A549 (cell line): ENCODE measurements around the gene ETV3L. TPM values are rescaled to one million over a fixed set of nuclear protein-coding genes. Genes with fewer than 3 reads are reported as not detected.

Experiments
- ATAC-seq, 2 experiments: fragments of 200-7000 bp in 1 of 2; fragments of >200 bp in 1 of 2; cut with Nextera tagmentation in 1 of 2; cut with Tn5 transposase in 1 of 2; 3 replicates each; pipeline versions ENCODE4 v1.8.0 to v1.9.1; 2018 to 2020; ENCODE audit warnings: mild to moderate bottlenecking in 1 of 2, moderate library complexity in 1 of 2
- CTCF ChIA-PET: fragments of 300-600 bp; sonication (Branson Sonifier 250); formaldehyde crosslinking; extraction: SDS; loops from one replicate; lab custom pipeline; 2021; ENCODE audit warnings: antibody characterized with exemption, inconsistent platforms; lab: Yijun Ruan, JAX
- POLR2A ChIA-PET: fragments of 350-600 bp; formaldehyde crosslinking; extraction: SDS; loops from one replicate; lab custom pipeline; 2021; ENCODE audit warnings: antibody characterized with exemption, inconsistent platforms; lab: Yijun Ruan, JAX
- DNase-seq, 2 experiments: peaks; one replicate each; pipeline versions ENCODE4 v3.0.0 to v3.0.0-alpha.2; 2011 to 2016; ENCODE audit warnings: low read depth in 1 of 2, low spot score in 1 of 2
- FAIRE-seq: peaks from 2 replicates; lab custom pipeline; 2011; peaks lifted over from hg19 to GRCh38; lab: Jason Lieb, UNC
- H3K27ac ChIP-seq, 2 experiments: fragments of >200 bp; sonication (Bioruptor Twin); formaldehyde crosslinking; 3 replicates each; pipeline ENCODE4 v1.5.1; 2016 to 2017
- H3K4me1 ChIP-seq: fragments of >200 bp; sonication (Bioruptor Twin); formaldehyde crosslinking; 3 replicates; pipeline ENCODE4 v1.6.1; 2016
- H3K4me2 ChIP-seq: fragments of >200 bp; sonication (Bioruptor Twin); formaldehyde crosslinking; 3 replicates; pipeline ENCODE4 v1.6.1; 2016
- H3K4me3 ChIP-seq: fragments of >200 bp; sonication (Bioruptor Twin); formaldehyde crosslinking; 3 replicates; pipeline ENCODE4 v1.5.1; 2016
- H3K9me3 ChIP-seq: fragments of >200 bp; sonication (Bioruptor Twin); formaldehyde crosslinking; 3 replicates; pipeline ENCODE4 v1.6.1; 2016
- BHLHE40 ChIP-seq: IDR thresholded peaks from 2 replicates; pipeline ENCODE4 v1.6.1; 2012; ENCODE audit warnings: low read depth, low read length, inconsistent platforms
- EP300 ChIP-seq, 2 experiments: fragments of >200 bp; sonication (Bioruptor Twin); formaldehyde crosslinking; IDR thresholded peaks; 2 replicates in 1 of 2; 3 replicates in 1 of 2; pipeline ENCODE4 v1.6.1; 2016 to 2017
- FOSB ChIP-seq: fragments of 250-450 bp; sonication (Bioruptor Pico); IDR thresholded peaks from 2 replicates; pipeline ENCODE4 v1.5.0; 2020; ENCODE audit warnings: mild to moderate bottlenecking, moderate library complexity
- FOSL2 ChIP-seq, 2 experiments: fragments of 450-650 bp in 1 of 2; fragments of >200 bp in 1 of 2; sonication (Bioruptor Twin) in 1 of 2; formaldehyde crosslinking; IDR thresholded peaks; 2 replicates each; pipeline versions ENCODE4 v1.5.0 to v1.6.1; 2016 to 2020; ENCODE audit warnings: mild to moderate bottlenecking in 1 of 2, moderate library complexity in 1 of 2
- HOXA7 ChIP-seq: fragments of 250-450 bp; sonication (Bioruptor Pico); IDR thresholded peaks from 2 replicates; pipeline ENCODE4 v1.5.0; 2020; ENCODE audit warnings: mild to moderate bottlenecking, moderate library complexity
- HOXB5 ChIP-seq: fragments of 250-450 bp; sonication (Bioruptor Pico); IDR thresholded peaks from 2 replicates; pipeline ENCODE4 v1.5.0; 2020; ENCODE audit warnings: mild to moderate bottlenecking, moderate library complexity
- KDM5A ChIP-seq: fragments of 200-600 bp; sonication (generic); IDR thresholded peaks from 2 replicates; pipeline ENCODE4 v1.6.1; 2016; ENCODE audit warnings: antibody characterized with exemption, mild to moderate bottlenecking
- MAFK ChIP-seq: fragments of 450-650 bp; IDR thresholded peaks from 2 replicates; pipeline ENCODE4 v1.6.1; 2014; ENCODE audit not compliant: partially characterized antibody
- PBX3 ChIP-seq: IDR thresholded peaks from 2 replicates; pipeline ENCODE4 v1.6.1; 2012
- PHF8 ChIP-seq: fragments of 200-600 bp; sonication (generic); IDR thresholded peaks from 2 replicates; pipeline ENCODE4 v1.6.1; 2016; ENCODE audit warnings: low read depth, mild to moderate bottlenecking, antibody characterized with exemption, moderate library complexity, borderline replicate concordance
- RCOR1 ChIP-seq: fragments of 150-350 bp; IDR thresholded peaks from 2 replicates; pipeline ENCODE4 v1.6.1; 2014; ENCODE audit warnings: antibody characterized with exemption, low read length, low read depth
- SMC3 ChIP-seq: fragments of >200 bp; sonication (Bioruptor Twin); formaldehyde crosslinking; IDR thresholded peaks from 3 replicates; pipeline ENCODE4 v1.6.1; 2018; ENCODE audit warnings: inconsistent platforms
- TFCP2L1 ChIP-seq: fragments of 250-450 bp; sonication (Bioruptor Pico); IDR thresholded peaks from 2 replicates; pipeline ENCODE4 v1.5.0; 2021; ENCODE audit warnings: mild to moderate bottlenecking
- ZNF302 ChIP-seq: fragments of 250-450 bp; sonication (Bioruptor Pico); IDR thresholded peaks from 2 replicates; pipeline ENCODE4 v1.9.0; 2021; ENCODE audit warnings: inconsistent platforms, mild to moderate bottlenecking, moderate library complexity
- WGBS: methylation state at CpG from one replicate; pipeline ENCODE4 v1.1.6; 2017; ENCODE audit errors: missing lambda C conversion rate; 5-methylcytosine and 5-hydroxymethylcytosine counted together
- polyA plus RNA-seq, 4 experiments: library from polyadenylated mRNA; depleted of rRNA in 3 of 4; stranded (reverse); fragments of >200 nt; fragmentation: RNase III in 1 of 4; extraction: RNeasy Plus Mini Kit Qiagen cat#74134 plus additional on column Dnase treatment in 1 of 4; gene quantifications; 2 replicates in 3 of 4; 3 replicates in 1 of 4; pipeline ENCODE4 v1.2.3, GENCODE V29; 2011 to 2017
- TF ChIP-seq, protein P1 (sequence below): fragments of 200-600 bp; sonication (generic); IDR thresholded peaks from 2 replicates; pipeline ENCODE4 v1.6.1; 2016; ENCODE audit warnings: antibody characterized with exemption, mild to moderate bottlenecking, moderate library complexity
- TF ChIP-seq, protein P2 (sequence below): IDR thresholded peaks from 2 replicates; pipeline ENCODE4 v1.6.1; 2012
- TF ChIP-seq, protein P3 (sequence below): fragments of 250-450 bp; sonication (Bioruptor Pico); IDR thresholded peaks from 2 replicates; pipeline ENCODE4 v1.5.0; 2020; ENCODE audit warnings: low read depth, mild to moderate bottlenecking, moderate library complexity

ETV3L gene
- polyA plus RNA-seq, 2 of the 4 experiments (the other 2 are of a cell fraction), result not detected

GRCh38 chr1:157133426-157133825, 33.8 kb upstream of the ETV3L start:
- no peak for DNase-seq
- ChIA-PET POLR2A (interaction anchor here (0.6 kb wide), 1 partner anchor 12 kb away, joined by 3 read pairs; no protein-coding TSS in a partner anchor), CTCF (interaction anchor here (0.6 to 5.8 kb wide), 3 partner anchors 23 to 141 kb away, joined by 3 to 43 read pairs (median 9); no protein-coding TSS in a partner anchor)
- no peak for FAIRE-seq
- no peak overlapping the region for H3K4me2 ChIP-seq
- WGBS, result 74% methylated on average over 2 of the region's 2 CpGs
- no peaks in the 10 kb centered on the region for H3K9me3 ChIP-seq
- ATAC-seq, result no peak
- peaks cover 14% of the 10 kb centered on the region for H3K4me1 ChIP-seq
- TF ChIP-seq RCOR1 (no peak), HOXA7 (no peak), SMC3 (no peak), PBX3 (no peak), HOXB5 (no peak)
- TF ChIP-seq, protein P1, sequence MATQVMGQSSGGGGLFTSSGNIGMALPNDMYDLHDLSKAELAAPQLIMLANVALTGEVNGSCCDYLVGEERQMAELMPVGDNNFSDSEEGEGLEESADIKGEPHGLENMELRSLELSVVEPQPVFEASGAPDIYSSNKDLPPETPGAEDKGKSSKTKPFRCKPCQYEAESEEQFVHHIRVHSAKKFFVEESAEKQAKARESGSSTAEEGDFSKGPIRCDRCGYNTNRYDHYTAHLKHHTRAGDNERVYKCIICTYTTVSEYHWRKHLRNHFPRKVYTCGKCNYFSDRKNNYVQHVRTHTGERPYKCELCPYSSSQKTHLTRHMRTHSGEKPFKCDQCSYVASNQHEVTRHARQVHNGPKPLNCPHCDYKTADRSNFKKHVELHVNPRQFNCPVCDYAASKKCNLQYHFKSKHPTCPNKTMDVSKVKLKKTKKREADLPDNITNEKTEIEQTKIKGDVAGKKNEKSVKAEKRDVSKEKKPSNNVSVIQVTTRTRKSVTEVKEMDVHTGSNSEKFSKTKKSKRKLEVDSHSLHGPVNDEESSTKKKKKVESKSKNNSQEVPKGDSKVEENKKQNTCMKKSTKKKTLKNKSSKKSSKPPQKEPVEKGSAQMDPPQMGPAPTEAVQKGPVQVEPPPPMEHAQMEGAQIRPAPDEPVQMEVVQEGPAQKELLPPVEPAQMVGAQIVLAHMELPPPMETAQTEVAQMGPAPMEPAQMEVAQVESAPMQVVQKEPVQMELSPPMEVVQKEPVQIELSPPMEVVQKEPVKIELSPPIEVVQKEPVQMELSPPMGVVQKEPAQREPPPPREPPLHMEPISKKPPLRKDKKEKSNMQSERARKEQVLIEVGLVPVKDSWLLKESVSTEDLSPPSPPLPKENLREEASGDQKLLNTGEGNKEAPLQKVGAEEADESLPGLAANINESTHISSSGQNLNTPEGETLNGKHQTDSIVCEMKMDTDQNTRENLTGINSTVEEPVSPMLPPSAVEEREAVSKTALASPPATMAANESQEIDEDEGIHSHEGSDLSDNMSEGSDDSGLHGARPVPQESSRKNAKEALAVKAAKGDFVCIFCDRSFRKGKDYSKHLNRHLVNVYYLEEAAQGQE, result no peak
- TF ChIP-seq, all 56 proteins: peak for 0
- Histone ChIP-seq H3K27ac (no peak overlapping the region), H3K4me3 (no peak overlapping the region)

DNA sequence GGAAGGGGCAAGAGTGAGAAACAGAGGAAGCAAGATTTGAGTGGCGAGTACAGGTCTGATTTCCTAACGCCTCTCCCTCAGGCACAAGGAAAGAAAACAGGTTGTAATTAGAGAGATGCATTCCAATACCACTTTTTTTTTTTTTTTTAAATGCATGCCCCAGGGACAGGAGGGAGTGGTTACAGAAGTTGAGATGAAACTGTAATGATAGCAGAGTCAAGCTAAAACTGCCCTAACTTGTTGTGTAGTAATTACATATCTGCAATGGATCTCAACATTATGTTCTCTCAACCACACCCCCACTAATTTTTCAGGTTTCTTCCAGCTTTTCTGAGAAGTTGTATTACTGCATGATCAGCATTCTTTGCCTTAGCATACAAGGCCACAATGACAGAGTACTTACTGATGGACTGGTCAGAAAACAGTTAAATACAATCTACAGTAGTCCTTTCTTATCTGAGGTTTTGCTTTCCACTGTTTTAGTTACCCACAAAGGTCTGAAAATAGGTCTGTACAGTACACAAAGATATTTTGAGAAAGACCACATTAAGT, 33.1 kb upstream of the ETV3L start:
- CTCF ChIA-PET, result interaction anchor here (1.7 to 5.8 kb wide), 2 partner anchors 24 to 42 kb away, joined by 9 to 43 read pairs; no protein-coding TSS in a partner anchor
- Histone ChIP-seq H3K4me3 (no peak overlapping the region), H3K27ac (no peak overlapping the region)
- 95% methylated on average over 2 of the region's 2 CpGs for WGBS
- no peak for TF ChIP-seq FOSB
- peak; percentile 91 for TF ChIP-seq MAFK
- TF ChIP-seq, all 56 proteins: peak for 1
- ATAC-seq (no peak), DNase-seq (no peak), FAIRE-seq (no peak)
- Histone ChIP-seq H3K4me2 (no peak overlapping the region), H3K9me3 (no peaks in the 10 kb centered on the region), H3K4me1 (peaks cover 14% of the 10 kb centered on the region)
- POLR2A ChIA-PET, result no interaction called here

GRCh38 chr1:157132111-157132510, 32.5 kb upstream of the ETV3L start:
- Histone ChIP-seq H3K9me3 (no peaks in the 10 kb centered on the region), H3K4me3 (no peak overlapping the region), H3K27ac (no peak overlapping the region), H3K4me2 (no peak overlapping the region), H3K4me1 (peaks cover 14% of the 10 kb centered on the region)
- CTCF ChIA-PET, result interaction anchor here (1.7 to 5.8 kb wide), 3 partner anchors 24 to 42 kb away, joined by 7 to 43 read pairs (median 9); no protein-coding TSS in a partner anchor
- POLR2A ChIA-PET, result no interaction called here
- FAIRE-seq, result no peak
- ATAC-seq, result no peak
- TF ChIP-seq EP300 (IDR thresholded peaks at IDR 0.05), result no peak
- TF ChIP-seq, protein P2, sequence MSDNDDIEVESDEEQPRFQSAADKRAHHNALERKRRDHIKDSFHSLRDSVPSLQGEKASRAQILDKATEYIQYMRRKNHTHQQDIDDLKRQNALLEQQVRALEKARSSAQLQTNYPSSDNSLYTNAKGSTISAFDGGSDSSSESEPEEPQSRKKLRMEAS, result no peak
- TF ChIP-seq HOXB5, result no peak
- TF ChIP-seq FOSL2 (IDR thresholded peaks at IDR 0.05), result no peak
- TF ChIP-seq FOSL2 (CRISPR knock-in tag; IDR thresholded peaks at IDR 0.05), result no peak
- TF ChIP-seq, protein P1, result no peak
- TF ChIP-seq PHF8, result no peak
- TF ChIP-seq, protein P3, sequence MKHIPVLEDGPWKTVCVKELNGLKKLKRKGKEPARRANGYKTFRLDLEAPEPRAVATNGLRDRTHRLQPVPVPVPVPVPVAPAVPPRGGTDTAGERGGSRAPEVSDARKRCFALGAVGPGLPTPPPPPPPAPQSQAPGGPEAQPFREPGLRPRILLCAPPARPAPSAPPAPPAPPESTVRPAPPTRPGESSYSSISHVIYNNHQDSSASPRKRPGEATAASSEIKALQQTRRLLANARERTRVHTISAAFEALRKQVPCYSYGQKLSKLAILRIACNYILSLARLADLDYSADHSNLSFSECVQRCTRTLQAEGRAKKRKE (CRISPR knock-in tag), result no peak
- TF ChIP-seq ZNF302, result no peak
- TF ChIP-seq KDM5A, result no peak
- TF ChIP-seq BHLHE40, result no peak
- TF ChIP-seq TFCP2L1 (CRISPR knock-in tag), result no peak
- TF ChIP-seq HOXA7, result no peak
- 92% methylated on average over 5 of the region's 5 CpGs for WGBS
- no peak for DNase-seq
